Osteoblast (primary cell): ENCODE data around the gene PPP2CA. TPM values are rescaled to one million over a fixed set of nuclear protein-coding genes. Genes with fewer than 3 reads are reported as not detected.
A peak's percentile ranks its signal among the peaks of the same experiment; 100 is the strongest.

ENCODE experiments used
- DNase-seq: peaks from one replicate; pipeline ENCODE4 v3.0.0; 2011; ENCODE audit warnings: low spot score, mixed read lengths; ENCODE audit not compliant: insufficient read length; ENCODE audit errors: missing footprints
- H2AFZ ChIP-seq: 2 replicates; pipeline ENCODE4 v1.6.0; 2011; ENCODE audit warnings: mild to moderate bottlenecking, low read length
- H3K27ac ChIP-seq: 2 replicates; pipeline ENCODE4 v1.5.1; 2011; ENCODE audit warnings: mild to moderate bottlenecking, low read depth, low read length, moderate library complexity
- H3K27me3 ChIP-seq: 2 replicates; pipeline ENCODE4 v1.6.0; 2012; ENCODE audit warnings: mild to moderate bottlenecking, control low read depth, inconsistent platforms, low read length, moderate library complexity; ENCODE audit not compliant: insufficient read depth
- H3K36me3 ChIP-seq: 2 replicates; pipeline ENCODE4 v1.5.1; 2011; ENCODE audit warnings: mild to moderate bottlenecking, low read length, control low read depth, moderate library complexity; ENCODE audit not compliant: insufficient read depth
- H3K4me1 ChIP-seq: 2 replicates; pipeline ENCODE4 v1.5.1; 2011; ENCODE audit warnings: mild to moderate bottlenecking, low read length, control low read depth, moderate library complexity; ENCODE audit not compliant: insufficient read depth
- H3K4me2 ChIP-seq: 2 replicates; pipeline ENCODE4 v1.6.0; 2011; ENCODE audit warnings: mild to moderate bottlenecking, low read length; ENCODE audit not compliant: insufficient read depth
- H3K4me3 ChIP-seq: fragments of 200-600 bp; sonication (generic); 3 replicates; pipeline ENCODE4 v1.5.1; 2012; ENCODE audit warnings: mild to moderate bottlenecking, low read length, inconsistent platforms; ENCODE audit not compliant: insufficient read depth
- H3K79me2 ChIP-seq: 2 replicates; pipeline ENCODE4 v1.6.0; 2012; ENCODE audit warnings: mild to moderate bottlenecking, low read length, control low read depth, inconsistent platforms; ENCODE audit not compliant: insufficient read depth
- H3K9me3 ChIP-seq: 2 replicates; pipeline ENCODE4 v1.5.1; 2011; ENCODE audit warnings: low read depth, low read length, control low read depth
- H4K20me1 ChIP-seq: 2 replicates; pipeline ENCODE4 v1.6.0; 2012; ENCODE audit warnings: mild to moderate bottlenecking, low read length, control low read depth; ENCODE audit not compliant: insufficient read depth
- CTCF ChIP-seq: IDR thresholded peaks from 2 replicates; pipeline ENCODE4 v1.5.1; 2011; ENCODE audit warnings: mild to moderate bottlenecking, low read depth, low read length, moderate library complexity; ENCODE audit errors: extremely low read depth
- total RNA-seq: library from RNA; depleted of rRNA; stranded (reverse); fragments of >200 nt; gene quantifications from 2 replicates; pipeline ENCODE4 v1.2.3, GENCODE V29; 2012

PPP2CA gene
- total RNA-seq, 1 donor = 55.4 TPM

DNA sequence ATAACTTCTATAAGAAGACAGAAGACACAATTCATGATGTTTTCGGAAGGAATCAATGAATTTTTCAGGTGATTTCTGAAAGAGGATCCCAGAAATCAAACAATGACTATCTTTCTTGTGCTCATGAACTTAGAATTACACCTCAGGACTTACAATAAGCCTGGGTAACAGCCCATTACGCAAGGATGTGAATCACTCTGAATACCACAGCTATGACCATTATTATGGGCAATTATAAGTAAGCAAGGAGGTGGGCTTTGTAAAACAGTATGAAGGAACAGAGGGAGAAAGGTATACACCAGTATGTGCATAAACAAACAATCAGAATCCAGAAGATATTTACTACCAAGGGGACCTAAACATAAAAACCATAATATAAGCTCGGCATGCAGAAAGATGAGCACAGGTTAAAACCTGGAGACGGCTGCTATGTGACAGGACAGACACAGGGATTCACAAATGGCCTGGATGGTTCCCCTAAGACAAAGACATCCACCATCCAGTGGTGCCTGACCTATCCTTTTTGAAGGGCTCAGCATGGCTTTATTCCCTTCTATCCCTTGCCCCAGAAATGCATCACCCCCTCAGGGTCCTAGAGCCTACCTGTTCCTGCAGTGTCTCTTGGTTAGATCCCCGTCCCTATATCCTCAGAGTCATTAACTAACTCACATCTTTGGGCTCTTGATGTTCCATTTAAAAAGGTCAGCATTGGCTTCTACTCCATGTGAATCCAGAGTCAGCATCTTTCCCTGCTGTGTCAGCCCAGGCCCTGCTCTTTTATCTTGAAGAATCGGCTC, 21.8 kb upstream of the PPP2CA start:
- peak overlapping the region; percentile 58 for H3K4me2 ChIP-seq

GRCh38 chr5:134246771-134247427, 21.0 kb upstream of the PPP2CA start:
- Histone ChIP-seq H3K79me2 (no peaks in the 10 kb centered on the region), H3K4me2 (peak overlapping the region; percentile 58), H3K4me1 (peaks cover 41% of the 10 kb centered on the region), H3K27ac (peak overlapping the region; percentile 53), H4K20me1 (no peaks in the 10 kb centered on the region), H3K36me3 (no peaks in the 10 kb centered on the region), H3K27me3 (no peaks in the 10 kb centered on the region), H2AFZ (no peak overlapping the region), H3K4me3 (no peak overlapping the region), H3K9me3 (no peaks in the 10 kb centered on the region)
- peak; percentile 14 for DNase-seq
- no peak for TF ChIP-seq CTCF

More for the DNA sequence above, 21.8 kb upstream of the PPP2CA start:
- Histone ChIP-seq H3K27me3 (no peaks in the 10 kb centered on the region), H3K79me2 (no peaks in the 10 kb centered on the region), H2AFZ (no peak overlapping the region), H3K36me3 (no peaks in the 10 kb centered on the region), H3K4me1 (peaks cover 41% of the 10 kb centered on the region), H3K4me3 (no peak overlapping the region), H3K27ac (peak overlapping the region; percentile 53), H4K20me1 (no peaks in the 10 kb centered on the region), H3K9me3 (no peaks in the 10 kb centered on the region)
- peak; percentile 66 for DNase-seq
- TF ChIP-seq CTCF = no peak

DNA sequence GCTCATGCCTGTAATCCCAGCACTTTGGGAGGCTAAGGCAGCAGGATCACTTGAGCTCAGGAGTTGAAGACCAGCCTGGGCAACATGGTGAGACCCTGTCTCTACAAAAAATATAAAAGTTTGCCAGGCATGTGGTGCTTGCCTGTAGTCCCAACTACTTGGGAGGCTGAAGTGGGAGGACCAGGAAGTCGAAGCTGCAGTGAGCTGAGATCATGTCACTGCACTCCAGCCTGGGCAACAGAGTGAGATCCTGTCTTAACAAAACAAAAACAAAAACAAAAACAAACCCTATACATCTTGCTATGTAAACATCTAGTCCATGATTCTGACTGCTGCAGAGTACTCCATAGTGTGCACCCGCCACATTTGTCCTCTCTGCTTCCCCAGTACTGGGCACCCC, 19.8 kb upstream of the PPP2CA start:
- no peak overlapping the region for H3K4me3 ChIP-seq
- H3K4me1 ChIP-seq = peaks cover 52% of the 10 kb centered on the region
- H3K79me2 ChIP-seq = no peaks in the 10 kb centered on the region
- H4K20me1 ChIP-seq = no peaks in the 10 kb centered on the region
- no peak overlapping the region for H3K4me2 ChIP-seq
- no peak overlapping the region for H2AFZ ChIP-seq
- no peak for TF ChIP-seq CTCF
- no peaks in the 10 kb centered on the region for H3K9me3 ChIP-seq
- H3K36me3 ChIP-seq = no peaks in the 10 kb centered on the region
- peak overlapping the region; percentile 68 for H3K27ac ChIP-seq
- no peaks in the 10 kb centered on the region for H3K27me3 ChIP-seq
- no peak for DNase-seq

GRCh38 chr5:134245101-134245604, 19.3 kb upstream of the PPP2CA start:
- peak overlapping the region; percentile 68 for H3K27ac ChIP-seq
- H3K4me2 ChIP-seq = peak overlapping the region; percentile 75
- no peaks in the 10 kb centered on the region for H3K79me2 ChIP-seq
- H3K4me1 ChIP-seq = peaks cover 57% of the 10 kb centered on the region
- peak overlapping the region; percentile 84 for H2AFZ ChIP-seq
- H3K36me3 ChIP-seq = no peaks in the 10 kb centered on the region
- TF ChIP-seq CTCF = no peak
- peak; percentile 31 for DNase-seq
- H3K9me3 ChIP-seq = no peaks in the 10 kb centered on the region
- H3K4me3 ChIP-seq = peak overlapping the region; percentile 45
- H3K27me3 ChIP-seq = no peaks in the 10 kb centered on the region
- H4K20me1 ChIP-seq = no peaks in the 10 kb centered on the region
